HG02981 (cell line): ENCODE measurements around the gene RAET1E.
"Not testable (repeated sequence)": the region's sequence is repeated elsewhere in the genome, so short reads cannot be mapped to it uniquely, and the experiment has no call there.

Experiments used
- ATAC-seq: cut with Tn5 transposase; IDR thresholded peaks from one replicate; pipeline ENCODE4 v1.9.1; 2021; ENCODE audit warnings: mild to moderate bottlenecking, moderate library complexity; ENCODE audit not compliant: unreplicated experiment

RAET1E gene

GRCh38 chr6:149895048-149895590 lies 2.8 kb downstream of the RAET1E start:
- ATAC-seq: no peak

- ATAC-seq: not testable (repeated sequence)
Measured at GRCh38 chr6:149891864-149892263, 6.0 kb downstream of the RAET1E start.

GRCh38 chr6:149891259-149891658 lies 6.7 kb downstream of the RAET1E start:
- no peak for ATAC-seq

- ATAC-seq: no peak
Measured at GRCh38 chr6:149890629-149891045, 7.3 kb downstream of the RAET1E start.

GRCh38 chr6:149889326-149889725 lies 8.6 kb downstream of the RAET1E start:
- ATAC-seq: no peak

- no peak for ATAC-seq
Measured at GRCh38 chr6:149888659-149889058, 9.3 kb downstream of the RAET1E start.

GRCh38 chr6:149888093-149888492 lies 9.8 kb downstream of the RAET1E start:
- no peak for ATAC-seq

- no peak for ATAC-seq
Measured at GRCh38 chr6:149887343-149887742, 10.6 kb downstream of the RAET1E start.

GRCh38 chr6:149885888-149886287 lies 12.0 kb downstream of the RAET1E start:
- no peak for ATAC-seq

- no peak for ATAC-seq
Measured at GRCh38 chr6:149884617-149885016, 13.3 kb downstream of the RAET1E start.

GRCh38 chr6:149884215-149884614 lies 13.7 kb downstream of the RAET1E start:
- no peak for ATAC-seq

GRCh38 chr6:149881860-149882259 lies 16.1 kb downstream of the RAET1E start:
- ATAC-seq: no peak

GRCh38 chr6:149881066-149881766 lies 16.7 kb downstream of the RAET1E start:
- ATAC-seq: no peak

GRCh38 chr6:149877659-149878058 lies 20.3 kb downstream of the RAET1E start:
- ATAC-seq: no peak

- no peak for ATAC-seq
Measured at GRCh38 chr6:149876241-149876933, 21.5 kb downstream of the RAET1E start.

- ATAC-seq: no peak
Measured at GRCh38 chr6:149872233-149872632, 25.7 kb downstream of the RAET1E start.

- ATAC-seq: no peak
Measured at GRCh38 chr6:149871182-149871581, 26.7 kb downstream of the RAET1E start.

- ATAC-seq: no peak
Measured at GRCh38 chr6:149869275-149869892, 28.5 kb downstream of the RAET1E start.

- ATAC-seq: no peak
Measured at GRCh38 chr6:149867876-149868640, 29.9 kb downstream of the RAET1E start.

GRCh38 chr6:149864578-149865535 lies 33.1 kb downstream of the RAET1E start:
- ATAC-seq: no peak
